Activated CD4-positive, alpha-beta T cell treated with anti-CD3 and anti-CD28 coated beads, Interleukin-2, amount 10 ng/mL, durations not matched to agents 7 days and 5 days (primary cell): ENCODE measurements around the gene CCIN. TPM values are rescaled to one million over a fixed set of nuclear protein-coding genes. Genes with fewer than 3 reads are reported as not detected.

Experiments used
- CTCF ChIA-PET: fragments of 350-600 bp; sonication (Branson Sonifier 250); formaldehyde crosslinking; loops from one replicate; lab custom pipeline; 2021; ENCODE audit warnings: antibody characterized with exemption; lab: Charles Lee
- POLR2A ChIA-PET: fragments of 350-600 bp; sonication (Branson Sonifier 250); formaldehyde crosslinking; loops from one replicate; lab custom pipeline; 2021; ENCODE audit warnings: antibody characterized with exemption; lab: Charles Lee
- DNase-seq: peaks from one replicate; pipeline ENCODE4 v3.0.0-alpha.2; 2020
- H3K27ac Mint-ChIP-seq: one replicate; pipeline ENCODE4 v1.8.0; 2021; ENCODE audit warnings: mild to moderate bottlenecking, moderate library complexity, mixed read lengths
- H3K27me3 Mint-ChIP-seq: one replicate; pipeline ENCODE4 v1.8.0; 2021; ENCODE audit warnings: mixed read lengths
- H3K36me3 Mint-ChIP-seq: one replicate; pipeline ENCODE4 v1.8.0; 2021; ENCODE audit warnings: low read depth, mixed read lengths
- H3K4me1 Mint-ChIP-seq: one replicate; pipeline ENCODE4 v1.8.0; 2021; ENCODE audit warnings: mixed read lengths
- H3K4me3 Mint-ChIP-seq: one replicate; pipeline ENCODE4 v1.8.0; 2021; ENCODE audit warnings: mild to moderate bottlenecking, moderate library complexity, mixed read lengths
- H3K9me3 Mint-ChIP-seq: one replicate; pipeline ENCODE4 v1.8.0; 2021; ENCODE audit warnings: mixed read lengths
- total RNA-seq, 2 experiments: library from RNA; stranded (reverse); gene quantifications; one replicate each; pipeline ENCODE4 v1.2.3, GENCODE V29; 2021

CCIN gene
- total RNA-seq, 2 experiments from 2014 or later: 0.17 TPM; not detected in 1

GRCh38 chr9:36187414-36187813, 18.2 kb downstream of the CCIN start:
- ChIA-PET POLR2A (no interaction called here), CTCF (interaction anchor here (0.6 to 1.8 kb wide), 4 partner anchors 19 to 378 kb away, joined by 3 to 4 read pairs (median 4); no protein-coding TSS in a partner anchor)
- peaks cover 8% of the 10 kb centered on the region for H3K36me3 Mint-ChIP-seq
- H3K9me3 Mint-ChIP-seq: no peaks in the 10 kb centered on the region
- peaks cover 8% of the 10 kb centered on the region for H3K27me3 Mint-ChIP-seq
- no peak overlapping the region for H3K4me3 Mint-ChIP-seq
- H3K4me1 Mint-ChIP-seq: peaks cover 29% of the 10 kb centered on the region
- H3K27ac Mint-ChIP-seq: no peak overlapping the region
- no peak for DNase-seq

- Mint-ChIP-seq H3K36me3 (peaks cover 11% of the 10 kb centered on the region), H3K27me3 (peaks cover 8% of the 10 kb centered on the region), H3K9me3 (no peaks in the 10 kb centered on the region), H3K27ac (no peak overlapping the region), H3K4me1 (peaks cover 37% of the 10 kb centered on the region), H3K4me3 (no peak overlapping the region)
- DNase-seq: no peak
- POLR2A ChIA-PET: no interaction called here
- CTCF ChIA-PET: interaction anchor here (2.1 kb wide), 1 partner anchor 22 kb away, joined by 7 read pairs; no protein-coding TSS in a partner anchor
Measured at GRCh38 chr9:36188212-36188611, 19.0 kb downstream of the CCIN start.

- ChIA-PET CTCF (interaction anchor here (0.6 to 3.0 kb wide), 29 partner anchors 9 to 936 kb away, joined by 3 to 24 read pairs (median 4); partner anchors contain the start of genes CCIN and RECK), POLR2A (interaction anchor here (0.5 to 0.9 kb wide), 6 partner anchors 23 to 1058 kb away, joined by 3 to 6 read pairs (median 4); partner anchors contain the start of gene GNE)
- Mint-ChIP-seq H3K27me3 (peaks cover 8% of the 10 kb centered on the region), H3K4me1 (peaks cover 53% of the 10 kb centered on the region), H3K4me3 (peak overlapping the region; percentile 97), H3K27ac (peak overlapping the region; percentile 89), H3K36me3 (peaks cover 23% of the 10 kb centered on the region), H3K9me3 (no peaks in the 10 kb centered on the region)
- no peak for DNase-seq
Measured at GRCh38 chr9:36189976-36190375, 20.8 kb downstream of the CCIN start.

GRCh38 chr9:36190388-36191289, 21.5 kb downstream of the CCIN start, which contains the start of gene CLTA:
CLTA (plus strand) TSS chr9:36190921; CDS start chr9:36191057, 136 bp downstream.
- Mint-ChIP-seq H3K4me1 (peaks cover 55% of the 10 kb centered on the region), H3K27me3 (peaks cover 8% of the 10 kb centered on the region), H3K4me3 (peak within 1 kb of the TSS; percentile 97), H3K36me3 (peaks cover 28% of the 10 kb centered on the region), H3K9me3 (no peaks in the 10 kb centered on the region), H3K27ac (peak within 1 kb of the TSS; percentile 93)
- DNase-seq: peak; percentile 98
- POLR2A ChIA-PET: interaction anchor here (0.5 to 1.0 kb wide), 5 partner anchors 24 to 1057 kb away, joined by 3 to 4 read pairs (median 3); partner anchors contain the start of gene GNE
- CTCF ChIA-PET: interaction anchor here (0.6 to 3.0 kb wide), 26 partner anchors 9 to 936 kb away, joined by 3 to 24 read pairs (median 4); partner anchors contain the start of gene CCIN

- peaks cover 8% of the 10 kb centered on the region for H3K27me3 Mint-ChIP-seq
- peak overlapping the region; percentile 97 for H3K4me3 Mint-ChIP-seq
- DNase-seq: peak; percentile 58
- H3K4me1 Mint-ChIP-seq: peaks cover 55% of the 10 kb centered on the region
- H3K36me3 Mint-ChIP-seq: peaks cover 28% of the 10 kb centered on the region
- POLR2A ChIA-PET: interaction anchor here (1.0 kb wide), 1 partner anchor 377 kb away, joined by 3 read pairs; no protein-coding TSS in a partner anchor
- CTCF ChIA-PET: interaction anchor here (0.6 to 3.0 kb wide), 17 partner anchors 8 to 411 kb away, joined by 3 to 24 read pairs (median 5); partner anchors contain the start of gene CCIN
- no peaks in the 10 kb centered on the region for H3K9me3 Mint-ChIP-seq
- peak overlapping the region; percentile 93 for H3K27ac Mint-ChIP-seq
Measured at GRCh38 chr9:36191290-36191645, 22.1 kb downstream of the CCIN start.

GRCh38 chr9:36191686-36192085, 22.5 kb downstream of the CCIN start:
- POLR2A ChIA-PET: interaction anchor here (1.0 kb wide), 1 partner anchor 377 kb away, joined by 3 read pairs; no protein-coding TSS in a partner anchor
- Mint-ChIP-seq H3K36me3 (peaks cover 30% of the 10 kb centered on the region), H3K4me1 (peaks cover 58% of the 10 kb centered on the region), H3K4me3 (peak overlapping the region; percentile 97), H3K27ac (peak overlapping the region; percentile 93), H3K27me3 (peaks cover 8% of the 10 kb centered on the region), H3K9me3 (no peaks in the 10 kb centered on the region)
- no peak for DNase-seq
- CTCF ChIA-PET: interaction anchor here (0.6 to 3.0 kb wide), 6 partner anchors 10 to 411 kb away, joined by 3 to 24 read pairs (median 8); no protein-coding TSS in a partner anchor

- Mint-ChIP-seq H3K4me1 (peaks cover 57% of the 10 kb centered on the region), H3K36me3 (peaks cover 31% of the 10 kb centered on the region), H3K9me3 (no peaks in the 10 kb centered on the region), H3K4me3 (peak overlapping the region; percentile 97), H3K27me3 (peaks cover 8% of the 10 kb centered on the region), H3K27ac (peak overlapping the region; percentile 93)
- ChIA-PET POLR2A (no interaction called here), CTCF (interaction anchor here (0.6 to 3.0 kb wide), 2 partner anchors 18 to 412 kb away, joined by 3 to 14 read pairs; no protein-coding TSS in a partner anchor)
- DNase-seq: no peak
Measured at GRCh38 chr9:36192196-36192595, 23.0 kb downstream of the CCIN start.

GRCh38 chr9:36193023-36193422, 23.8 kb downstream of the CCIN start:
- CTCF ChIA-PET: interaction anchor here (1.7 kb wide), 1 partner anchor 10 kb away, joined by 4 read pairs; no protein-coding TSS in a partner anchor
- peaks cover 8% of the 10 kb centered on the region for H3K27me3 Mint-ChIP-seq
- DNase-seq: no peak
- H3K27ac Mint-ChIP-seq: peak overlapping the region; percentile 76
- H3K9me3 Mint-ChIP-seq: no peaks in the 10 kb centered on the region
- H3K4me1 Mint-ChIP-seq: peaks cover 52% of the 10 kb centered on the region
- POLR2A ChIA-PET: no interaction called here
- H3K4me3 Mint-ChIP-seq: peak overlapping the region; percentile 97
- peaks cover 33% of the 10 kb centered on the region for H3K36me3 Mint-ChIP-seq

GRCh38 chr9:36194326-36195000, 25.3 kb downstream of the CCIN start:
- Mint-ChIP-seq H3K27me3 (no peaks in the 10 kb centered on the region), H3K36me3 (peaks cover 39% of the 10 kb centered on the region), H3K9me3 (no peaks in the 10 kb centered on the region), H3K27ac (no peak overlapping the region), H3K4me3 (peak overlapping the region; percentile 7), H3K4me1 (peaks cover 48% of the 10 kb centered on the region)
- POLR2A ChIA-PET: no interaction called here
- no peak for DNase-seq
- CTCF ChIA-PET: interaction anchor here (0.8 to 1.7 kb wide), 3 partner anchors 8 to 17 kb away, joined by 3 to 4 read pairs (median 3); no protein-coding TSS in a partner anchor

- Mint-ChIP-seq H3K4me3 (no peak overlapping the region), H3K27ac (no peak overlapping the region), H3K9me3 (no peaks in the 10 kb centered on the region), H3K27me3 (no peaks in the 10 kb centered on the region), H3K36me3 (peaks cover 71% of the 10 kb centered on the region), H3K4me1 (peaks cover 47% of the 10 kb centered on the region)
- ChIA-PET POLR2A (no interaction called here), CTCF (no interaction called here)
- no peak for DNase-seq
Measured at GRCh38 chr9:36204906-36205547, 35.8 kb downstream of the CCIN start.

GRCh38 chr9:36207016-36207415, 37.8 kb downstream of the CCIN start:
- POLR2A ChIA-PET: no interaction called here
- Mint-ChIP-seq H3K4me1 (peaks cover 55% of the 10 kb centered on the region), H3K27ac (peak overlapping the region; percentile 74), H3K36me3 (peaks cover 79% of the 10 kb centered on the region), H3K4me3 (no peak overlapping the region), H3K9me3 (no peaks in the 10 kb centered on the region), H3K27me3 (no peaks in the 10 kb centered on the region)
- CTCF ChIA-PET: interaction anchor here (0.7 to 1.5 kb wide), 2 partner anchors 15 to 16 kb away, joined by 3 to 4 read pairs; partner anchors contain the start of gene CLTA
- DNase-seq: no peak
